ENCODE data around the gene ANKRD22. TPM values are rescaled to one million over a fixed set of nuclear protein-coding genes. Genes with fewer than 3 reads are reported as not detected.

ANKRD22 gene
- total and polyA plus RNA-seq, 4 donors = 0.38 to 1.0 (median 0.43) TPM

- H3K36me3 ChIP-seq (ENCODE audit: control insufficient read depth in 4 of 4, insufficient read depth in 3 of 4, low read depth in 1 of 4, low read length in 3 of 4) = no peaks in the 10 kb centered on the region
- H3K9me3 ChIP-seq (ENCODE audit: control insufficient read depth in 4 of 4, low read length in 3 of 4) = no peaks in the 10 kb centered on the region
- WGBS = 68% methylated on average over 8 of the region's 8 CpGs
- DNase-seq (ENCODE audit: low spot score) = no peak
- H3K9ac ChIP-seq (ENCODE audit: low read depth in 1 of 2, low read length in 2 of 2) = no peak overlapping the region
- H3K4me1 ChIP-seq (ENCODE audit: control insufficient read depth in 4 of 4, insufficient read depth in 4 of 4, low read length in 3 of 4) = peaks cover 7 to 17% (median 14%) of the 10 kb centered on the region in 4 donors
- H3K4me3 ChIP-seq (ENCODE audit: low read depth in 1 of 3, low read length in 3 of 3) = no peak overlapping the region
- TF ChIP-seq CTCF (IDR thresholded peaks at IDR 0.05; ENCODE audit: low read depth, low read length, missing input control) (no peak), MAX (IDR thresholded peaks at IDR 0.05) (no peak), HNF4G (IDR thresholded peaks at IDR 0.05) (peak; percentile 14), GABPA (IDR thresholded peaks at IDR 0.05 in 1 of 2, conservative IDR thresholded peaks at IDR 0.05 in 1 of 2) (no peak), FOXA1 (IDR thresholded peaks at IDR 0.05) (no peak), FOXA2 (IDR thresholded peaks at IDR 0.05) (no peak), YY1 (IDR thresholded peaks at IDR 0.05) (no peak), HNF4A (conservative IDR thresholded peaks at IDR 0.05) (peak; percentile 59 to 66), RXRA (IDR thresholded peaks at IDR 0.05) (peak; percentile 13 to 38), JUND (IDR thresholded peaks at IDR 0.05) (no peak), EGR1 (IDR thresholded peaks at IDR 0.05; ENCODE audit: low read depth in 2 of 2) (no peak), SP1 (IDR thresholded peaks at IDR 0.05) (peak; percentile 60), RAD21 (IDR thresholded peaks at IDR 0.05) (no peak), NR2F2 (IDR thresholded peaks at IDR 0.05) (peak; percentile 26), TAF1 (conservative IDR thresholded peaks at IDR 0.05) (no peak)
- TF ChIP-seq, protein P1, sequence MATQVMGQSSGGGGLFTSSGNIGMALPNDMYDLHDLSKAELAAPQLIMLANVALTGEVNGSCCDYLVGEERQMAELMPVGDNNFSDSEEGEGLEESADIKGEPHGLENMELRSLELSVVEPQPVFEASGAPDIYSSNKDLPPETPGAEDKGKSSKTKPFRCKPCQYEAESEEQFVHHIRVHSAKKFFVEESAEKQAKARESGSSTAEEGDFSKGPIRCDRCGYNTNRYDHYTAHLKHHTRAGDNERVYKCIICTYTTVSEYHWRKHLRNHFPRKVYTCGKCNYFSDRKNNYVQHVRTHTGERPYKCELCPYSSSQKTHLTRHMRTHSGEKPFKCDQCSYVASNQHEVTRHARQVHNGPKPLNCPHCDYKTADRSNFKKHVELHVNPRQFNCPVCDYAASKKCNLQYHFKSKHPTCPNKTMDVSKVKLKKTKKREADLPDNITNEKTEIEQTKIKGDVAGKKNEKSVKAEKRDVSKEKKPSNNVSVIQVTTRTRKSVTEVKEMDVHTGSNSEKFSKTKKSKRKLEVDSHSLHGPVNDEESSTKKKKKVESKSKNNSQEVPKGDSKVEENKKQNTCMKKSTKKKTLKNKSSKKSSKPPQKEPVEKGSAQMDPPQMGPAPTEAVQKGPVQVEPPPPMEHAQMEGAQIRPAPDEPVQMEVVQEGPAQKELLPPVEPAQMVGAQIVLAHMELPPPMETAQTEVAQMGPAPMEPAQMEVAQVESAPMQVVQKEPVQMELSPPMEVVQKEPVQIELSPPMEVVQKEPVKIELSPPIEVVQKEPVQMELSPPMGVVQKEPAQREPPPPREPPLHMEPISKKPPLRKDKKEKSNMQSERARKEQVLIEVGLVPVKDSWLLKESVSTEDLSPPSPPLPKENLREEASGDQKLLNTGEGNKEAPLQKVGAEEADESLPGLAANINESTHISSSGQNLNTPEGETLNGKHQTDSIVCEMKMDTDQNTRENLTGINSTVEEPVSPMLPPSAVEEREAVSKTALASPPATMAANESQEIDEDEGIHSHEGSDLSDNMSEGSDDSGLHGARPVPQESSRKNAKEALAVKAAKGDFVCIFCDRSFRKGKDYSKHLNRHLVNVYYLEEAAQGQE (IDR thresholded peaks at IDR 0.05) = no peak
- TF ChIP-seq, protein P2, sequence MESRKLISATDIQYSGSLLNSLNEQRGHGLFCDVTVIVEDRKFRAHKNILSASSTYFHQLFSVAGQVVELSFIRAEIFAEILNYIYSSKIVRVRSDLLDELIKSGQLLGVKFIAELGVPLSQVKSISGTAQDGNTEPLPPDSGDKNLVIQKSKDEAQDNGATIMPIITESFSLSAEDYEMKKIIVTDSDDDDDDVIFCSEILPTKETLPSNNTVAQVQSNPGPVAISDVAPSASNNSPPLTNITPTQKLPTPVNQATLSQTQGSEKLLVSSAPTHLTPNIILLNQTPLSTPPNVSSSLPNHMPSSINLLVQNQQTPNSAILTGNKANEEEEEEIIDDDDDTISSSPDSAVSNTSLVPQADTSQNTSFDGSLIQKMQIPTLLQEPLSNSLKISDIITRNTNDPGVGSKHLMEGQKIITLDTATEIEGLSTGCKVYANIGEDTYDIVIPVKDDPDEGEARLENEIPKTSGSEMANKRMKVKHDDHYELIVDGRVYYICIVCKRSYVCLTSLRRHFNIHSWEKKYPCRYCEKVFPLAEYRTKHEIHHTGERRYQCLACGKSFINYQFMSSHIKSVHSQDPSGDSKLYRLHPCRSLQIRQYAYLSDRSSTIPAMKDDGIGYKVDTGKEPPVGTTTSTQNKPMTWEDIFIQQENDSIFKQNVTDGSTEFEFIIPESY (IDR thresholded peaks at IDR 0.05) = no peak
- TF ChIP-seq, protein P3, sequence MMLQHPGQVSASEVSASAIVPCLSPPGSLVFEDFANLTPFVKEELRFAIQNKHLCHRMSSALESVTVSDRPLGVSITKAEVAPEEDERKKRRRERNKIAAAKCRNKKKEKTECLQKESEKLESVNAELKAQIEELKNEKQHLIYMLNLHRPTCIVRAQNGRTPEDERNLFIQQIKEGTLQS (IDR thresholded peaks at IDR 0.05) = no peak
- H3K27me3 ChIP-seq (ENCODE audit: control insufficient read depth in 4 of 4, insufficient read depth in 4 of 4, low read length in 3 of 4) = no peaks in the 10 kb centered on the region
- no peak overlapping the region for H3K27ac ChIP-seq (ENCODE audit: low read depth in 1 of 2, low read length in 2 of 2)
These were observed 45.6 kb upstream of the ANKRD22 start for GRCh38 chr10:88896994-88897853.

Data from liver (tissue), 9 donors.